GM18520 (cell line): ENCODE results near the gene RPL37.
"Not testable (repeated sequence)": the region's sequence is repeated elsewhere in the genome, so short reads cannot be mapped to it uniquely, and the experiment has no call there.

Source experiments
- ATAC-seq: cut with Tn5 transposase; IDR thresholded peaks from one replicate; pipeline ENCODE4 v1.9.1; 2021; ENCODE audit not compliant: unreplicated experiment

The RPL37 gene

GRCh38 chr5:40797273-40798011 lies 37.6 kb downstream of the RPL37 start:
- ATAC-seq: peak; percentile 21

GRCh38 chr5:40796487-40796889 lies 38.5 kb downstream of the RPL37 start:
- no peak for ATAC-seq

DNA sequence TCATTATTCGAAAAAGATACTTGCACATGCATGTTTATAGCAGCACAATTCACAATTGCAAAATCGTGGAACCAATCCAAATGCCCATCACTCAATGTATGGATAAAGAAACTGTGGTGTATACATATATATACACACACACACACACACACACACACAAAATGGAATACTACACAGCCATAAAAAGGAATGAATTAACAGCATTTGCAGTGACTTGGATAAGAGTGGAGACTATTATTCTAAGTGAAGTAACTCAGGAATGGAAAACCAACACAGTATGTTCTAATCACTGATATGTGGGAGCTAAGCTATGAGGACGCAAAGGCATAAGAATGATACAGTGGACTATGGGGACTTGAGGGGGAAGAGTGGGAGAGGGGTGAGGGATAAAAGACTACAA lies 40.1 kb downstream of the RPL37 start:
- ATAC-seq: not testable (repeated sequence)

- not testable (repeated sequence) for ATAC-seq
Observed at GRCh38 chr5:40794340-40794739, 40.7 kb downstream of the RPL37 start.

- not testable (repeated sequence) for ATAC-seq
Observed at GRCh38 chr5:40792691-40793090, 42.3 kb downstream of the RPL37 start.

DNA sequence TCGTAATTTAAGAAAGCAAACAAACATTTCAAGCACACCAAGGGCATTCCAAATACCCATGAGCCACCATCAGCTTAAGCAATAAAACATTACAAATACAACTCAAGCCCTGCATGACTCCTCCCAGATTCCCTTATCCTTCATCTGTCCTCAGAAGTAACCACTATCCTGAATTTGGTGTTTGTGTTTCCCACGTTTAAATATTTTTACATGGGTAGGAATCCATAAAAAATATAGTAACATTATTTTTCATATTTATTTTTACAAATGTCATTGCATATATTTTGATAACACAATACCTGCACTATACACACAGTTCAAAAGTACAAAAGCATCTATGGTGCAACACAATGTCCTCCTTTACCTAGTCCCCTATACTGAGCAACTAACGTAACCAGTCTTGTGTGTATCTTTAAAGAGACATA lies 43.3 kb downstream of the RPL37 start:
- no peak for ATAC-seq

- no peak for ATAC-seq
Observed at GRCh38 chr5:40790947-40791593, 44.0 kb downstream of the RPL37 start.

DNA sequence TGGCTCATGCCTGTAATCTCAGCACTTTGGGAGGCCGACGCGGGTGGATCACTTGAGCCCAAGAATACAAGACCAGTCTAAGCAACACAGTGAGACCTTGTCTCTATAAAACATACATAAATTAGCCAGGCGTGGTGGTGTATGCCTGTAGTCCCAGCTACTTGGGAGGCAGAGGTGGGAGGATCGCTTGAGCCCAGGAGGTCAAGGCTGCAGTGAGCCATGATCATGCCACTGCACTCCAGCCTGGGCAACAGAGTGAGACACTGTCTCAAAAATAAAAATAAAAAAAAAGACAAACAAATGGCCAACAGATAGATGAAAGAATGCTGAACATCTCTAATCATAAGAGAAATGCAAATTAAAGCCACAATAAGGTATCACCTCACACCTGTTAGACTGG lies 46.1 kb downstream of the RPL37 start:
- ATAC-seq: not testable (repeated sequence)

DNA sequence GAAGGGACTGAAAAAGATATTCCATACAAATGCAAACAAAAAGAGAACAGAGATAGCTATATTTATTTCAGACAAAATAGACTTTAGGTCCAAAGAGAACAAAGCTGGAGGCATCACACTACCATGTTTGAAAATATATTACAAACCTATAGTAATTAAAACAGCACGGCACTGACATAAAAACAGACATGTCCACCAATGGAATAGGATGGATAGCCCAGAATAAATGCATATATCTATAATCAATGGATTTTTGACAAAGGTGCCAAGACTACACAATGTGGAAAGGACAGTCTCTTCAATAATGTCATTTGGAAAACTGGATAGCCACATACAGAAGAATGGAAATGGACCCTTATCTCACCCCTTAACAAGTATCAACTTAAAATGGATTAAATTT lies 47.0 kb downstream of the RPL37 start:
- no peak for ATAC-seq

DNA sequence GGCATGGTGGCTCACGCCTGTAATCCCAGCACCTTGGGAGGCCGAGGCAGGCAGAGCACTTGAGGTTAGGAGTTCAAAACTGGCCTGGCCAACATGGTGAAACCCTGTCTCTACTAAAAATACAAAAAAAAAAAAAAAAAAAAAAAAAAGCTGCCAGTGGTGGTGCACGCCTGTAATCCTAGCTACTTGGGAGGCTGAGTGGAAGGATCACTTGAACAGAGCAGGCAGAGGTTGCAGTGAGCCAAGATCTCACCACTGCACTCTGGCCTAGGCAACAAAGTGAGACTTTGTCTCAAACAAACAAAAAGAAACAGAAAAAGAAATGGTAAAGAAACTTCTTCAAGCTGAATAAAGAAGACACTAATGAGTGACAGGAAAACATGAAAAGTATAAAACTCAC lies 48.4 kb downstream of the RPL37 start:
- not testable (repeated sequence) for ATAC-seq

DNA sequence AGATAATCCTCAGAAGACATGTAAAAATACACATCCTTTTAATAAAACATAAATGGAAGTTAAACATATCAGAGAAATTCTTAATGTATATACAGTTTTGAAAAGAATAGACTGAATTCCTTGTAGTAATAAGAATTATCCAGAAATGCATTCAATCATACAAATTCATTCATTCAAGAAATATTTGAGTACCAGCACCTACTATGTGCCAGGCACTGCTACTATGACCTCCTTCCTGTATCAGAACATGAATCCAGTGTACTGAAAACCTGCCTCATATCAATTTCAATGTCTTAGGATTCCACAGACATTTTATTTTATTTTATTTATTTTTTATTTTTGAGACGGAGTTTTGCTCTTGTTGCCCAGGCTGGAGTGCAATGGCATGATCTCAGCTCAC lies 50.1 kb downstream of the RPL37 start:
- no peak for ATAC-seq

GRCh38 chr5:40784027-40784653 lies 50.9 kb downstream of the RPL37 start:
- no peak for ATAC-seq

- ATAC-seq: no peak
Observed at GRCh38 chr5:40781843-40782409, 53.1 kb downstream of the RPL37 start.

DNA sequence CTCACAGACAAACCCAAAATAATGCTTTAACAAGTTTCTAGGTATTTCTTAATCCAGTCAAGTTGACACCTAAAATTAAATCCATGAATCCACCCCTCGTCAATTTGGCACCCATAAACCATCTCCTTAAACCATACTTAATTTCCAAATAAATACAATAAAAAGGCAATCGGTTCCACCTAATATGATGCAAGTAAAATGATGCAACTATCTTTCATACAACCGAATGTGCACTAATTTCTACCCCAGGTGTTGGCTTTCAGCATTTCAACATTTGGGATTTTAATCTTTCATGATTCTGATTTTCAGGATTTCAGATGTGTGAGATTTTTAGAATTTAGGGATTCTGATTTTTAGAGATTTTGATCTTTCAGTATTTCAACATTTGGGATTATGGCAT lies 54.2 kb downstream of the RPL37 start:
- no peak for ATAC-seq

DNA sequence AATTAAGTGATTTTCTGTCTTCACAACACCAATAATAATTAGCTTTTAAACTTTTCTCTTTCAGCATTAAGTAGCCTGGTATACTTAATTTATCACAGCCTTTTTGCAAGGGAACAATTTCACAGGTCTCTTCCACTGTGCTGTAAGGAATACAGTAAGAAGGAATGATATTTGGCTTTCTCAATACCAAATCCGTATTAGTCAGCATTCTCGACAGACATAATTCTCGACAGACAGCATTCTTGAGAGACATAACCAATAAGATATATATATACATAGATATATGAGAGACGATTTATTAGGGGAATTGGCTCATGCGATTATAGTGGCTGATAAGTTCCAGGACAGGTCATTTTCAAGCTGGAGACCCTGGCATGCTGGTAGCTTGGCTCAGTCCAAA lies 54.8 kb downstream of the RPL37 start:
- ATAC-seq: no peak

GRCh38 chr5:40779561-40779960 lies 55.5 kb downstream of the RPL37 start:
- no peak for ATAC-seq

DNA sequence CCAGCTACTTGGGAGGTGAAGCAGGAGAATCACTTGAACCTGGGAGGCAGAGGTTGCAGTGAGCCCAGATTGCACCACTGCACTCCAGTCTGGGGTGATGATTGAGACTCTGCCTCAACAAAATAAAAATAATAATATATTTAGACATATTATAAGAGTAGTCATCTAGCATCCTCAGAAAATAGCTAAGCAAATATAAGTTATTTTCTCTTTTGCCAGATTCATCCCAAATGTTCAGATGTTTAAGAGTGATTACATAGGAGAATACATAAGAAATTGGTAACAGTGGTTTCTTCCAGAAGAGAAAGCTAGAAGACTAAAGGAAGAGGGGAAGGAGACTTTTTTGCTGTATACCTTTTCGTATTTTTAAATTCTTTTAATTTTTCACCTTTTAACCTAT lies 56.9 kb downstream of the RPL37 start:
- ATAC-seq: no peak

- ATAC-seq: no peak
Observed at GRCh38 chr5:40776658-40776977, 58.4 kb downstream of the RPL37 start.

GRCh38 chr5:40775846-40776657 lies 59.0 kb downstream of the RPL37 start:
- ATAC-seq: no peak
